Measurements from ENCODE around the gene DCUN1D1. TPM values are rescaled to one million over a fixed set of nuclear protein-coding genes. Genes with fewer than 3 reads are reported as not detected.

The DCUN1D1 gene
- total RNA-seq, 1 donor from 2014 or later, result 32.2 TPM

DNA sequence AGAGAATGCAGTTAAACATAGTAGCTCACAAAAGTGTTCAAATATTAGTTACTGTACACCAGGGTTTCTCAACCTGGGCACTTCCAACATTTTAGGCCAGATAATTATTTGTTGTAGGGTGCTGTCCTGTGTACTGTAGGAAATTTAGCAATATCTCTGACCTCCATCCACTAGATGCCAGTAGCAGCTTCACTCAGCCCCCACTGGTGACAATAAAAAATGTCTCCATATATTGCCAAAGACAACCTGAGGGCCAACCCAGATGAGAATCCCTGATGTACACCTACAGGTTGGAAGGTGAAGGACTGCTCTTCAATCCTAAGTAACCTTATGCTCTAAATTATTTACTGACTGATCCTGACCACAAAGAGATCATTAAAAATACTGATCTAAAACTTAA, 32.5 kb downstream of the DCUN1D1 start:
- no peak for ATAC-seq (ENCODE audit: poor library complexity)
- no peak for DNase-seq
- intact Hi-C loops (cut with DNase I), result no loop called here

DNA sequence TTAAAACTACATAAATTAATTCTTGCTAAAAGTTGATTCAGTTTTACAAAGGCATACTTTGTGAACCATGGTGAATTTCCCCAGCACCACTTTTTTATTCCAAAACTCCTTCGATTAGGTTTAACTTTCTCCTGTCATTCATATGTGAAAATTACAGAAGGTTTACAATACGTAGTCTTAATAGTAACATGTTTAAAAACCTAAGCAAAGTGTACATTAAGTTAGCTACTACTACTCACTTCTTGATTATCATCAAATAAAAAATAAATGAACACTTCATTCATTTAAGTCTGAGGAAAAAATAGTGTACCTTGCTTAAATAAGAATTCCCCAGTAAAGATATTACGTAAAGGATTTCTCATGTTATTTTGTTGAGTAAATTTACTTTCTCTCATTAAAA, 38.6 kb downstream of the DCUN1D1 start:
- intact Hi-C loops (cut with DNase I), result no loop called here
- no peak for DNase-seq
- no peak for ATAC-seq (ENCODE audit: poor library complexity)

DNA sequence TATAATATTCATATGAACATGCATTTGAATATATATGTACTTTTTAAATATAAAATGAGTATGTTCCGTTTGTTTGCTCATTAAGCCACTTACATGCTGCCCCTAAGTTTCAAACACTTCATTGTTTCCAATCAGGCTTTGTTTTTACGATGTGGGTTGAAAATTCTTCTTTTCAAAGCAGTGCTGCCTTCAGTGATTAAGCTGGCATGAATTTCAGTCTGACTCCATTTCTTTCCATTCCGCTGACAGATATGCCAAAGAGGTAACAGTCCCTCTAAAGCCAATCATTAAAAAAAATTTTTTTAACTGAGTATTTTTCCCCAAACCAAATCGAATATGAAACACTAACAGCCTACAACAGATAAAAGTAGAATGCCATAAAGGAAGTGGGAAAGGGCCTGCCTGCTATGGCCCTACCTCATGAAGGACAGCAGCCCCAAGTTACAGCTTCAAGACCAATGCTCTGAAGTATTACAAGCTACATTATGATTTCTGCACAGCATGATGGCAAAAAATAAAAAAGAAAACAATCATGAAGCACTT, 40.0 kb downstream of the DCUN1D1 start:
- intact Hi-C loops (cut with DNase I), result no loop called here
- no peak for ATAC-seq (ENCODE audit: poor library complexity)
- no peak for DNase-seq

DNA sequence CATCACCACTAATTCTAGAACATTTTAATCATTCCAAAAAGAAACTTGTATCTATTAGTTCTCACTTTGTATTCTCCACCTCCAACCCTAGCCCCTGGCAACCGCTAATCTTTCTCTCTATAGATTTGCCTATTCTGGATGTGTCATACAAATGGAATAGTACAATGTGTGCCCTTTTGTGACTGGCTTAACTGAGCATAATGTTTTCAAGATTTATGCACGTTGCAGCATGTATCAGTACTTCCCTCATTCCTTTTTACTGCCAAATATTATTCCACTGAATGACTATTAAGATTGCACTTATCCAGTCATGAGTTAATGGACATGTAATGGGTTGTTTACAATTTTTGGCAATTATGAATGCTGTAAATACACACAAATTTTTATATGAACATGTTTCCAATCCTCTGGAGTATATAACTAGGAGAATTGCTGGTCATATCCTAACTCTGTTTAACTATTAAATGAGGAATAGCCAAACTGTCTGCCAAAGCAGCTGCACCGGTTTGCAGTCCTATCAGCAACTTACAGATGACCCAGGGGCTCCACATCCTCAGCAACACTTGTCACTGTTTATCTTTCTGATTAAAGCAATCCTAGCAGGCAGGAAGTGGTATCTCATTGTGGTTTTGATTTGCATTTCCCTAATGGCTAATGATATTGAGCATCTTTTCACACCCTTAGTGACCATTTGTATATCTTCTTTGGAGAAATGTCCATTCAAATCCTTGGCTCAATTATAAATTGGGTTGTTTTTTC, 42.9 kb downstream of the DCUN1D1 start:
- ATAC-seq (ENCODE audit: poor library complexity) (no peak), DNase-seq (no peak)
- intact Hi-C loops (cut with DNase I), result no loop called here

DNA sequence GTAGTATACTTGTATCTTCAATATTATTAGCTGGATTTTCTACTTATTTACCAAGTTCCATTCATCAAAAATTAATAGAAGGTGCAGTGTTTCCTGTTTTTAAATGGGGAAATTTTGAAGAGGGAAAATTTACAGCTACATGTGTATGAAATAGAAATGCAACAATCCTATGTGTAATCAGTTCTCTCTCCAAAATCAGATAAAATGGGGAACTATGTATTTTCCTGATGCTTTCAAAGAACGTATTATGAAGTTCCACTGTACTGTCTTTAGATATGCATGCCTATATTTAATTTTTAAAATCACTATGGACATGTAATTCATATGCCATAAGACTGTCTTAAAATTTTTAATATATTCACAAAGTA, 43.4 kb downstream of the DCUN1D1 start:
- no peak for ATAC-seq (ENCODE audit: poor library complexity)
- no peak for DNase-seq
- intact Hi-C loops (cut with DNase I), result no loop called here

DNA sequence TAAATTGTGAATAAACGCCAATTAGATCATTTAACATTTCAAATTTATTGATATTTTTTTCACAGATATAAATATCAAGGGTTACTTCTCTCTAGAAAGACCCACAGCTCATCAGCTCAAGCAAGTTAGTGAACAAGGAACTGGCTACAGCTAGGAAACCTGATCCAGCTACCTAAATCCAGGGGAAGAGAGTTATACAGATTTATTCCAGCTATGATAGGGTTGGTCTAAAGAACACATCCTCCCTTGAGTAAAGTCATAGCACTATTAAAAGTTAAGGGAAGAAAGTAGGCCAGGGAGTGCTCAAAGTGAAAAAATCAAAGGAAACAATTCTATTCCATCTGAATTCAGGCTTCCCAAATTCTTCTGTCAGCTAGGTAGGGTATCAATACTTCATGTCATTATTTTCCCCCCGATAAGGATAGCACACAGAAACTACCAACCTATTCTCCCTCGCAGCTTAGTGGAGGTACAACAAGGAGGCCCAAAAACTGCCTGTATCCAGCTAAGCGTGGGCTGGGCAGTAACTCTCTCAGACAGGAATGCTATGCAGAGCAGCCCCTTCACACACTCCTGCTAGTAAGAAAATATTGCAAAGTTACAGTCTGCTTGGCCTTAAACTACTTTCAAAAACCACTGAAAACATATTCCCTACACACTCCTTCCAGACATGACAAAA, 44.0 kb downstream of the DCUN1D1 start:
- DNase-seq, result no peak
- no peak for ATAC-seq (ENCODE audit: poor library complexity)
- intact Hi-C loops (cut with DNase I), result no loop called here

DNA sequence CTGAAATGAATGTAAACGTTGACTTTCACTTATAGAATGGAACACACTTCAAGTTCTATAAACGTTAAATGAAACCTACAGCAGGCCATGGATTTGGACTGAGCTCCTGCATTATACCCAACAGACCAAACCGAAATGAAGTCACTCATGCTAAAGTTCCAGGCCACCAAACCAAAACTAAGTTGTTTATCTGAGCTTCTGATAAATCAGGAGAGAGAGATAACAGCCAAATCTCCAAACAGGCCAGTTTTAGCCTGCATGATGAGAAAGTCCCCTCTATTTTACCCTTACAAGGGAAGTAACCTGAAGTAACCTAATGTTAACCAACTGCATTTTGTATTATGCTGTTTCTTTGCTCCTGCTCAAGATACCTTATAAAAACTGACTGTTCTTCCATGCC, 44.5 kb downstream of the DCUN1D1 start:
- DNase-seq (no peak), ATAC-seq (ENCODE audit: poor library complexity) (no peak)
- intact Hi-C loops (cut with DNase I), result no loop called here

DNA sequence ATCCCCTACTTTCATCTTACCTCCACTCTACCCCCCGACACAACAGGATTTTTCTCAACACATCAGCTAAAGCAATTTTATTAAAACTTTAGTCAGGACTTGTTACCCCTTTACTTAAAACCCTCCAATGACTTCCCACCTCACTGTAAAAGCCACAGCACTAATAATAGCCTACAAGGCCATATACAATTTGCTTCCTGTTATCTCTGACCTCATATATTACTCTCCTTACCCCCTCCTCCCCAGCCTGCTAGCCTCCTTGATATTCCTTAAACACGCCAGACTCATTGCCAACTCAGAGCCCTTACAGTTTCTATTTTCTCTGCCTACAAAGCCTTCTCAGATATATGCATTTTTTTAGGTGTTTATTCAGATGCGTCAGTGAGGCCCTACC, 54.4 kb downstream of the DCUN1D1 start:
- intact Hi-C loops (cut with DNase I), result no loop called here
- peak; percentile 25 for ATAC-seq (ENCODE audit: poor library complexity)
- no peak for DNase-seq

DNA sequence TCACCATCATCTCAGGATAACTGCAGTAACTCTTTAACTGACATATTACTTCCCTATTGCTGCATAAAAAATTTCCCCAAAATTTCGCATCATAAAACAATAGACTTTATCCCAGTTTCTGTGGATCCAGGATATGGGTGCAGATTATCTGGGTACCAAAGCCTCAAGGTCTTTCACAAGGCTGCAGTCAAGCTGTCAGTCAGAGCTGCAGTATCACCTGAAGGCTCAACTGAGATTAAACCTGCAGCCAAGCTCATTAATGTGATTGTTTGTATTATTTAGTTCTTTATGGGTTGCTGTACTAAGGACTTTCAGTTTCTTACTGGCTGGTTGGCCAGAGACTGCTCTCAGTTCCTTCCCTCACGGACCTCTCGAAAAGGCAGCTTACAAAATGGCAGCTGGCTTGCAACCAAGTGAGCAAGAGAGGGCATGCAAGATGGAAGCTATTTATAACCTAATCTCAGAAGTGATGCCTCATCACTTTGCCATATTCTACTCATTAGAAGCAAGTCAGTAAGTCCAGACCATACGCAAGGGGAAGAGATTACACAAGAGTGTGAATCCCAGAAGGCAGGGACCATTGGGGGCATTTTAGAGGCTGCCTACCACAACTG, 54.9 kb downstream of the DCUN1D1 start:
- peak; percentile 51 for DNase-seq
- peak; percentile 79 for ATAC-seq (ENCODE audit: poor library complexity)
- intact Hi-C loops (cut with DNase I), result no loop called here

- intact Hi-C loops (cut with DNase I), result no loop called here
- ATAC-seq (ENCODE audit: poor library complexity), result no peak
- no peak for DNase-seq
These were observed 58.5 kb downstream of the DCUN1D1 start for GRCh38 chr3:182921665-182922355.

DNA sequence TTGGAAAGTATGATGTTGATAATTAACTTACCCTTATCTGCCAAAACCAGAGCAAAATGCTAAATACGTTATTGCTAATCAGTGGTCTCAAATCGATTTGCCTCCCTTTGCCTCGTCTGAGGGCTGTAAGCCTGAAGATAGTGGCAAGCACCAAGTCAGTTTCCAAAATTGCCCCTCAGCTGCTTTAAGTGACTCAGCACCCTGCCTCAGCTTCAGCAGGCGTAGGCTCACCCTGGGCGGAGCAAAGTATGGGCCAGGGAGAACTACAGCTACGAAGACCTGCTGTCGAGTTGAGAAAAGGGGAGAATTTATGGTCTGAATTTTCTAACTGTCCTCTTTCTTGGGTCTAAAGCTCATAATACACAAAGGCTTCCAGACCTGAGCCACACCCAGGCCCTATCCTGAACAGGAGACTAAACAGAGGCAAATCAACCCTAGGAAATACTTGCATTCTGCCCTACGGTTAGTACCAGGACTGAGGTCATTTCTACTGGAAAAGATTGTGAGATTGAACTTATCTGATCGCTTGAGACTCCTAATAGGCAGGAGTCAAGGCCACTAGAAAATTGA, 59.7 kb downstream of the DCUN1D1 start:
- ATAC-seq (ENCODE audit: poor library complexity), result no peak
- intact Hi-C loops (cut with DNase I), result no loop called here
- DNase-seq, result no peak

GRCh38 chr3:182919866-182920357, 60.4 kb downstream of the DCUN1D1 start:
- DNase-seq (no peak), ATAC-seq (ENCODE audit: poor library complexity) (no peak)
- intact Hi-C loops (cut with DNase I), result no loop called here

DNA sequence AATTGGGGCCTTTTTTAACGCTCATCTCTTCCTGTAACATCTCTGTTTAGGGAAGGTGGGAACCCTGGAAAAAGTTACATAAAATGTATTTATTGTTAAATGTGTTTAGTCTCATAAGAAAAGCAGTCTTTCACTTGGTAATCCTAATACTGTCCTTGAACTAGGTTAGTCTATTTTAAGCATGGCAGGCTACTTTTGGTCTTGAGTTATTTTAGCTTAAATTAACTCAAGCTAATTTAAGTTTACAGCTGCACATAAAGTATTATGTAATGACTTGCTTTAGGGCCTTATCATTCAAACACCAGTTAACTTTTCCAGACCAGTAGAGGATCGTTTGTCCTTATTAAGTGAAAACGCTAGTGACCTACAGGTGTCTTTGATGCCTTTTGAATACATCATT, 63.2 kb downstream of the DCUN1D1 start:
- ATAC-seq (ENCODE audit: poor library complexity), result peak; percentile 15
- intact Hi-C loops (cut with DNase I), result no loop called here
- no peak for DNase-seq

GRCh38 chr3:182914341-182914740, 66.0 kb downstream of the DCUN1D1 start:
- DNase-seq, result no peak
- no peak for ATAC-seq (ENCODE audit: poor library complexity)
- intact Hi-C loops (cut with DNase I), result no loop called here

- DNase-seq, result no peak
- intact Hi-C loops (cut with DNase I), result no loop called here
These were observed 66.4 kb downstream of the DCUN1D1 start for GRCh38 chr3:182913889-182914288.

GRCh38 chr3:182912474-182912873, 67.9 kb downstream of the DCUN1D1 start:
- intact Hi-C loops (cut with DNase I), result no loop called here
- ATAC-seq (ENCODE audit: poor library complexity), result peak; percentile 73

More at GRCh38 chr3:182913889-182914288, 66.4 kb downstream of the DCUN1D1 start:
- ATAC-seq (ENCODE audit: poor library complexity), result no peak

GRCh38 chr3:182911782-182912111, 68.6 kb downstream of the DCUN1D1 start:
- ATAC-seq (ENCODE audit: poor library complexity), result peak; percentile 53
- DNase-seq, result no peak
- intact Hi-C loops (cut with DNase I), result no loop called here

More at GRCh38 chr3:182912474-182912873, 67.9 kb downstream of the DCUN1D1 start:
- no peak for DNase-seq

DNA sequence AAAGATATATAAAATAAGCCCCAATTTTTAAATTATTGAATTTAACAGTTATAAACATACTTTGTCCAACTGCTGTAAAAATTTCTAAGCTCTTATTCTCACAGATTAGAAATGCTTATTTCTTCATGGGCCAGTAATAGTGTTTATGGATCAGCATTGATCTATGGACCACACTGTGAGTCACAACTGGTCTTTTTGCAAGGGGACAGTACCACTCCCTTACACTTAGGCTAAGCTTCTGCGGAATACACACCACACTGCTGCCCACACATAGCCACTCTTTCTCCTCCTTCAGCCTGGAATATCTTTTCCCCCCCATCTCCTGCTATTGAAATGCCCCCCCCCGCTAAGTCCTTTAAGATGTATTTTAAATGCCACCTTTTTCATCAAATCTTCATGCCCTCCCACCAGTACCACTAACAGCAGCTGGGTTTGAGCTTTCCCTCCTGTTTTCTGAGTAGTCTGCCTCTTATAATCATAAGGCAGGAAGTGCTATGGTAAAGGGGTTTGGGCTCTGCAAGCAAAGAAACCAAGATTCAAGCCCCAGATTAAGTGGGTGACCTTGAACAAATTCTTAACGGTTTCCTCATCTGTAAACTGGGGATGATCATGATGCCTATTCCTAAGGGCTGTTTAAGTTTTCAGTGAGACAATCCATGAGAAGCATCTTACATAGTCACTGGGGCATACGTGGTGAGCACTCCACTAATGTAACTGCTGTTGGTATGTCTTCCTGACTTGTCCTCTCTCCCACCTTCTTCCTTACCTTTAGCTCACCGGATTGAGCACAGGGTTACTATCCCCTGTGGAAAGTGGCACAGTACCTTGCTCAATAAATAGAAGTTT, 69.2 kb downstream of the DCUN1D1 start:
- intact Hi-C loops (cut with DNase I), result no loop called here
- ATAC-seq (ENCODE audit: poor library complexity) (no peak), DNase-seq (no peak)

All from Right ventricle myocardium superior (tissue), 1 donor.